Measurements from ENCODE around the gene SHROOM3.
"Not testable (repeated sequence)": the region's sequence is repeated elsewhere in the genome, so short reads cannot be mapped to it uniquely, and the experiment has no call there.

The SHROOM3 gene

DNA sequence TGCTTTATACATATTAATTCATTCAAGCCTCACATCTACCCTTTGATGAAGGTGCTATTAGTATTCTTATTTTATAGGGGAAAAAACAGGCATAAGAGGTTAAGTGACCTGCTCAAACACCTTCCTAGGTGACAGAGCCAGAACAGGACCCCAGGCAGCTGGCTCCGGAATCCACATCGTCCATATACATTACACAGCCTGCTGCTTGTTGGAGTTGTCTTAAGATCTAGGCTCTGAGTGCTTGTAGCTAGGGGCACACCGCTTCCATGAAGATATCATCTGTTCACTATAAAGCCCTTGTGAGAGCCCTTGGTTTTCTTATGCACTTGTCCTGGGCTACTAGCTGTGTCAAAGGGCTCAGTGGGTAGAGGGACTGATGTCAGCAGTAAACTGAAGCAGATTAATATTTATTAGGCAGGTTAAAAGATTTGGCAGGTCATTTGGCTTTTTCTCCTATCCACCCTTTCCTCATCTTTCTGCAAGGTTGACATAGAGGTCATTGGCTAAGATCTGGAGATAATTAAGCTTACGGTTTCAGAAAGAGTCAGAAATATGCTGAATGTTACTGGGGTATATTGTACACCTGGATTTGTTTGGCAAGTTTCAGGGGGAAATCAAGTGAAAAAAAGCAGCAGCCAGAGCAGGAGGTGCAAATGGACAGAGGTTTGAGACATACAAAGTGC, 267.6 kb downstream of the SHROOM3 start:
- no peak for DNase-seq

DNA sequence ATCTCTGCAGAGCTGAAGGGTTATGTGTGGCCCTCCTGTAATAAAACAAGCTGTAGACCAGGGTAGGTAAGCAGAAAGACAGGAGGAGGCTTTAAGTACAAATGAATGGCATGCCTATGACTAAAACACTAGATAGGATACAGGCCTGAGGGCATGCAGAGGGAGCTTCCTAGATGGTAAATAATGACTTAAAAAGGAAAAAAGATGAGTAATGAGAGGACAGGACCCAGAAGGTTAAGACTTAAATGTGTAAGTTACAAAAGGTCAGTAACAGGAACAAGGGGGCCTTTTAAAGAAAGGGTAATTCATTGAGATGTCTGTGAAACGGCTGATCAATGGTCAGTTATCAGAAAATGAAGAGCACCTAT, 268.1 kb downstream of the SHROOM3 start:
- no peak for DNase-seq

DNA sequence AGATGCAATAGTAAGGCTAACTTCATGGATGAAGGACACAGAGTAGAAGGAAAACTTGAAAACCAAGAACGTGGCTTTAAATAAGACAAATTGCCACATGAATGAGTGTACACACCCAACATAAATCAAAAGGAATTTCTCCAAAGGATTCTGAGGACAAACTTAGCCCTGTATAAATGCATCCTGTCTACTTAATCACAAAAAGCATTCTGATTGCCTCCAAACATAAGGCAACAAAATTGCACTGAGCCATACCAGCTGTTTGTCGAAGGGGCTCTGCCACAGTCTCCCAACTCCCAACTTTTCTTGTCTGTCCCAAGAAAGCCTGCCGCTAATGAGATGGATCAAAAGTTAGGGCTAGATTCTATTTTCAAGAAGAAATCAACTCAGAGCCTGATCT, 268.6 kb downstream of the SHROOM3 start:
- DNase-seq, result no peak

DNA sequence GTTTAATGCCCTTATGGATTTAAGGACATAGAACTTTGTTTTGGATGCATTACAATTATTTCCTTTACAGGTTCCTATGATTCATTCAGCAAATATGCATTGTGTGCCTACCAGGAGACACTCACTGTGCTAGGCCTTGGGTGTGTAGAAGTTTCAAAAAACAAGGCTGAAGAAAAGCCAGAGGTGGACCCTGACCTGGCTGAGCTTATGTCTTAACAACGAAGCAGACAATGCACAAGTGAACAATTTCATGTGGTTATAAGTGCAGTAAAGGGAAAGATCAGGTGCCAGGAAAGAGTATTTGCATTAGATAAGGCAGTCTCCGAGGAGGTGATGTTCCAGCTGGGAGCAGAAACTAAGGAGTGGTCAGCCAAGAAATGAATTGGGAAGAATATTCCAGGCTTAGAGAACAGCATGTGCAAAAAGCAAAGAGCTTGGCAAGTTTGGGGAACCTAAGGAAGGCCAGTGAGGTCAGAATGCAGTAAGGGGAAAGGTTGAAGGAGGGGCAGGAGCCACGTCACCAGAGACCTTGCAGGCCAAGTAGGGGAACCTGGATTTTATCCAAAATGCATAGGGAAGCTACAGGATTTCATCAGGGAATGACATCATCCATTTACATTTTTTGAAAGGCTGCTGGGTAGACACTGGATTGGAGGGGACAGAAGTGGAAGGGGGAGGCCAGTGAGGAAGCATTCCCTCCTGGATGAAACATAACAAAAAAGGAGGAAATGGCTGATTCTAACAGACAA, 269.3 kb downstream of the SHROOM3 start:
- peak in 1 of 2 experiments; percentile 1 for DNase-seq

DNA sequence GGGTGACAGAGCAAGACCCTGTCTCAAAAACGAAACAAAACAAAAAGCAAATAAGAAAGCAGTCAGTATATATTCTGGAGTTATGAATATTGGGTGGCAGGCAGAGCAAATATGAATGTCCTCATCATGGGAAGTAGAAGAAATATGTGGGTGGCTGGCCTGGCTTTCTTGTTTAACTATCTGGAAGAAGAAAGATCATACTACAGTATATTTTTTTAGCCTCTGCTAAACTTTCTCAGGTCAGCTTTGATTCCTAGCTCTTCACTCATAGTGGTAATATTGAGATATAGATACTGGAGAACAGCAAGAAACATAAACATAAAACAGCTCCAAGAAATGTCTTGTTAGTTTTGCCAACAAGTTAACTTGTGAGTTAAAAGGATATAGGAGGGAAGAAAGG, 270.4 kb downstream of the SHROOM3 start:
- DNase-seq, result no peak

DNA sequence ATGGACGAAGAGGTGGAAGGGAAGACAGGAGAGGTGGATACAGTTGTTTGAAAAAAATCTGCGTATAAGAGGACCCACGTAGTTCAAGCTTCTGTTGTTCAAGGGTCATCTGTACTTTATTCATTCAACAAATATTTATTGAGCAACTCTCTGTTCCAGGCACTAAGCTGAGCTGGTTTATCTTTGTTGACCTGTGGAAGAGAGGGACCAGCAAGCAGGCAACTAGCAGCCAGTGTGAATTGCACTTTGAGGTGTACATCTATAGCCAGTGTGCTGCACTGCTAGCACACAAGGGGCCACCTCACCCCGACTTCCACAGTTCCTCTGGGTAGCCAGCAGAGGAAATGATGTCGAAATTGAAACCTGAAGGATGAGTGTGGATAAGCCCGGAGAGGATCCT, 271.6 kb downstream of the SHROOM3 start:
- no peak for DNase-seq

DNA sequence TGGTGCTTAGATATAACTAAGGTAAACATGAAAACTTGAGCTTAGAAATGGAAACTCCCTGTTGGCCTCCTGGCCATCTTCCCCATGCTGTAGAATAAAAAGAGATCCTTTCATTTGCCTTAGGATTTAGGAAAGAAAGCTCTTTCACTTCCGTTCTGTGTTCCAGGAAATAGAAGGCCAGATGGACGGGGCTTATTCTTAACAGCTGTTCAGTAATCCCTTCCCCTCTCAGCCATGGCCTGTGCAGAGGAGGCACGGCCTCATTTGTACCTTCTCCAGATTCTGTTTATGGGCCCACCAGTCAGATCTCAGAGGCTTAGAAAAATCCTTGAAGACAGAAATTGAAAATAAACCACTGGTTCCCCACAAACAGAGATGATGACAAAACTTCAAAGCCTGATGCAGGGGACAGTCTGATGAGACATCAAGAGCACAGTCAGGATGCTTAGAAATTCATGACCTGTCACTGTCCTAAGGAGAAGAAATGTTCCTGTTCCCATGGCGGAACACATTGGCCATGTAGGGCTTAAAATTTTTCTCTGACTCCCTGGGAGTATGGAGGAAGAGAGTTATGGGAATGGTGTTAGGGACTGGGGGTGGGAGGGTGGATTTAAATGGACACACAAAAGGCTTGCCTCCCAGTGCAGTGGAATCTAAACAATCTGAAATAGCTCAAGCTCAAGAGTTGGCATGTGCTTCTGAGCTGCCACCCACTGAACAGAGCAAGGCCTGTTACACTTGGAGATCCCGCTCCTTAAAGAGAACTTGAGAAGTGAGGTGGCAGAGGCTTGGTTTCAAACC, 274.1 kb downstream of the SHROOM3 start:
- no peak for DNase-seq

DNA sequence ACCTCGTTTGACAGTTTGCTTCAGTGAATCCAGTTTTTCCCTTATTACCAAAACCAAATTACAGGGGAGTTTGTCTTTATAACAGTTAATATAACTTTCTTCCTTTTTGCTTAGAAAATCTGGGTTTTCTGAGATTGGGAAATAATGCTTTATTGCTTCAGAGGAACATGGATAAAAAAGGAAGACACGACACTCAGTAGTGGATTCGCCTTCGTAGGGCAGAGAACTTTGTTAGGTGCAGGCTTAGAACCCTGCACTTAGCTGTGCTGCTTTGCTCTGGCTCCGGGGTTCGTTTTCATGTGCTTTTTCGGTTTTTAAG, 274.7 kb downstream of the SHROOM3 start:
- DNase-seq, result no peak

DNA sequence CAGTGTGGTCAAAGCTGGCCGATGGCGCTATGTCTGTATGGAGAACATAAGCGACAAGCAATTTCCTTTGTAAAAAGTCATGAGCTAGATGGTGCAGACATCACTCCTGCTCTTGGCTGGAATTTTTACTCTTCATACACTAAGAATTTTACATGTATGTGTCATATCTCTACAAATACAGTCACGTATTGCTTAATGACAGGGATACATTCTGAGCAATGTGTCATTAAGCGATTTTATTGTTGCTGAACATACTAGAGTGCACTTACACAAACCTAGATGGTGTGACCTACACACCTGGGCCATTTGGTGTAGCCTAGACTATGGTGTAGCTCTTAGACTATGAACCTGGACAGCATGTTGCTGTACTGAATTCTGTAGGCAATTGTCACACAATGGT, 277.5 kb downstream of the SHROOM3 start:
- DNase-seq, result no peak

DNA sequence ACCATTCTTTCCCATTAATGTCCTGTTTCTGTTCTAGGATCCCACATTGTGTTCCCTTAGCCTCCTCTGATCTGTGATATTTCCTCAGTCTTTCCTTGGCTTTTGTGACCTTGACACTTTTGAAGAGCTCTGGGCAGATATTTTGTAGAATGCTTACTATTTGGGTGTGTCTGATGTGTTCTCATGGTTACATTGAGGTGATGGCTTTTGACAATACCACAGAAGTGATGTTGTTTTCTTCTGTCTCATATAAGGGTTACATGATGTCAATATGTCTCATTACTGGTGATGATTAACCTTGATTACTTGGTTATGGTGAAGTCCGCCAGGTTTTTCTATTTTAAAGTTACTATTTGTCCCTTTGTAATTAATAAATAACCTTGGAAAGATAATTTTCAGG, 279.2 kb downstream of the SHROOM3 start:
- DNase-seq, result no peak

DNA sequence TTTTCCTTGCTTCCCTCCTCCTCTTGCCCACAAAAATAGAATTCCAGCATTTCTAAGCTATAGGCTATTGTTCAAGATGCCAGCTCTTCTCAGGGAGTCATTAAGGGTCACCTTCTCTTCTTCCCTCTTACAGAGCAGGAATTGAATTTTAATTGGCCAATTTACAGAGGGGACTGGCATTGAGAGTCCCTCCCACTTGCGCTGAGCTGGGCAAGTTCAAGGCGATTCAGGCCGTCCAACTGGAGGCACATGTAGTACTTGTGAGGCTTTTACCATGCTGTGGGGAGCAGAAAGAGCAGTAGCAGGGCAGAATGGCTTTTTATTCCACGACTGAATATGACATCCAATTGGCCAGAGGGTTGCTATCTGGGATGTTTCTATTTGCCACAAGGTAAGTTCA, 281.0 kb downstream of the SHROOM3 start:
- DNase-seq, result no peak

DNA sequence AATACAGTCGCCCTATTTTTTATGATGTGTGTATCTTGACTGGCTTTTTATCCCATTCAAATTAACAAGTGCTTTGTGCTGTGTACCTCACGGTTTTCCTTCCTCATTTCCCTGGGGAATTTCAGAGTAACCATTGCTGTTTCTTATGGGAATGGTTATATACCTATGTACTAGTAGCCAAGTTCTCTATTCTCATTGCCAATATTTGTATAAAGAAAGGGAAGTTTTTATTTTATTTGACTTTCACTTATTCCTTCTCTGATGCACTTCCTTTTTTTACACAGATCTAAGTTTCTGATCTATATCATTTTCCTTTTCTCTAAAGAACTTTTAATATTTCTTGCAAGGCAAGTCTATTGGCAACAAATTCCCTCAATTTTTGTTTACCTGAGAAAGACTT, 281.6 kb downstream of the SHROOM3 start:
- no peak for DNase-seq

DNA sequence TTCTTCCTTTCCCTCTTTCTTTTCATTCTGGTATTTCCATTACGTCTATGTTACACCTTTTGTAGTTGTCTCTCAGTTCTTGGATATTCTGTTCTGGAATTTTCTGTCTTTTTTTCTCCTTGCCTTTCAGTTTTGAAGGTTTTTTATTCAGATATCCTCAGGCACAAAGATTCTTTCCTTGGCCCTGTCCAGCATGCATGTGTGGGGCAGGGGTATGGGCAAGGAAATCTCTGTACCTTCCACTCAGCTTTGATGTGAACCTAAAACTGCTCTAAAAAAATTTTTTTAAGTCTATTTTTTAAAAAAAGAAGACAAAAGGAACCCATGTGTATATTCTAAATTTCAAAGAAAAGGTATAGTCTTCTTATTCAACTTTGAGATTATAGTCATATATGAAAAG, 282.4 kb downstream of the SHROOM3 start:
- DNase-seq, result no peak

DNA sequence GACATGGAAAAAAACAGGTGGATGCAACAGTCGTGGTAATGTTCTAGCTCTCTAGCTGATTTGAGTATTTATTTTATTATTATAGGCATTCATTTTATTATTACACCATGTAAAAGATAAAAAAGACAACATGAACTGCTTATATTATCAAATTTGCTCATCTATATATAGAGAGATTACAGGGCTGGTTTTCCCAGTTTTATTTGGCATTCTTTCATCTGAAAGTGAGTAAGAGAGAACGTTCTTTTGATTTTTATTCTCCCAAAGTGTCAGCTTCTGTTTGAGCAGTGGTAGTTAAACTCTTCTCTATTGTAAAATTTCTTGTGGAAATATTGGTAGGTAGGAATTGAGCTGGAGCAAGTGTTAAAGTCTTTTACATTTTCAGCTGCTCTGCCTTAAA, 283.0 kb downstream of the SHROOM3 start:
- DNase-seq, result no peak

DNA sequence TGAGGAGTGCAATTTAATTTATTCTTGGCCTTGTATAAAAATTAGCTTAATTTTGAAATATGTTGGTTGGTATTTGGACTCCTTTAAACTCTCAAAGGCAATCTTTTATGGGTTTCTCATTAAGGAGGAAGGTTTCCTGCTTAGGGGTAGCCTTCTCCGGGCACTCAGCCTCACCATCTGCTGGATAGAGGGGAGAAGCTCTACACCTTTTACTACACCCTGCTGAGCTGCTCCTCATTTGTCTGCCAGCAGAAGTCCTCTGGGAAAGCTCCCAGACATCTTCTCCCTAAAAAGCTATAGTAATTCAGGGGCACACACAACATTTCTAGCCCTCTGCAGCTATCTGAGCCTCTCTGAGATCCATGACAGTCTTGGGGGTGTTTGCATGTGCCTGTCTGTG, 283.8 kb downstream of the SHROOM3 start:
- no peak for DNase-seq

DNA sequence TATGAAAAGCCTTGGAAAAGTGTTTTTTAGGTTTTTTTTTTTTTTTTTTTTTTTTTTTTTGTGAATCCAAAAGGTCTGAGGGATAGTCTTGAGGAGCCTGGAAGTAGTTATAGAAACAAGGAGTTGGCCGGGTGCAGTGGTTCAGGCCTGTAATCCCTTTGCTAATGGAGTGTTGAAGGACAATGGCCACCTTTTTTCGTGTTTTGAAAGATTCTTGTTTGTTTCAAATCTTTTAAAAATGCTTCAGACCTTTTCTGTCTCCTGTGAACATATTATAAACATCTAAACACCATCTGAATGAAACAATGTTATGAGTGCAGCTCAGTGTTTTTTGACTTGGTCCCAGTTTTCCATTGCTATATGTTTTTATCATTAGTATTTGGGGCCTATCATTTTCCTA, 285.1 kb downstream of the SHROOM3 start:
- DNase-seq, result no peak

DNA sequence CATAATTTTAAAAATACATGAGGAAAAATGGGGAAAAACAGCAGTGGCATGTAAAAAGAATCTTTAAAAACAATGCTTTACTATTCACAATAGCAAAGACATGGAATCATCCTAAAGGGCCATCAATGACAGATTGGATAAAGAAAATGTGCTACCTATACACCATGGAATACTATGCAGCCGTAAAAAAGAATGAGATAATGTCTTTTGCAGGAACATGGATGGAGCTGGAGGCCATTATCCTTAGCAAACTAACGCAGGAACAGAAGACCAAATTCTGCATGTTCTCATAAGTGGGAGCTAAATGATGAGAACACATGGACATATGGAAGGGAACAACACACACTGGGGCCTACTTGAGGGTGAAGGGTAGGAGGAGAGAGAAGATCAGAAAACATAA, 287.1 kb downstream of the SHROOM3 start:
- not testable (repeated sequence) for DNase-seq

DNA sequence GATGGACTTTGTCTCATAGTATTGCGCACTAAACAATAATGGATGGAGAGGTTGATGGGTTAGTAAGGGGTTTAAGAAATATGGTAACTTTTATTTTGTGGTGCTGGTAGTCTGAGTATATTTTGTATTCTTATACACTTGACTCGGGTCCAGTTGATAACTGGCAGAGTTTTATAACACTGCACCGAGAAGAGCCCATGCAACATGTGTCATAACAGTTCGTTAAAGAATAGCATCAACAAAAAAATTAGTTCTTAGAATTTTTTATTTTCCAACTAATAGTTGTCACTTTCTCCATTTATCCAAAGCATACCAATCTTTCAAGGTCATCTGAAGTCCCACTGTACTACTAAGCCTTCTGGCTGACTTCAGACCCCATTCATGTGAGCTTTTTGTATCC, 287.8 kb downstream of the SHROOM3 start:
- no peak for DNase-seq

DNA sequence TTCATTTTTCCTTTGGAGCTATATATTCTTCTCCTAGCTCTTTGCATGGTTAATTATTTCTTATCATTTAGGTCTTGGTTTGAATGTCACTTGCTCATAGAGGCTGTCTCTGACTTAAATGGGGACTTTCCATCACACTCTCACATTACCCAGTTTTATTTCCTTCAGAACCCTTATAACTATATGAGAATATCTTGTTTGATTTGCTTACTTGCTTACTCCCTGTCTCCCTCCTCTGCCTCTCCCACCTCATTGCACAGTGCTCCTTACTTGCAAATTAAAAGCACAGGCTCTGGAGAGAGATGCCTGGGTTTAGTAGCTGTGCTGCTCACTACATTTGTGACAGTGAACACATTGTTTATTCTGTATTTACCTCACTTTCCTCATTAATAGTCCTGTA, 288.3 kb downstream of the SHROOM3 start:
- DNase-seq, result no peak

DNA sequence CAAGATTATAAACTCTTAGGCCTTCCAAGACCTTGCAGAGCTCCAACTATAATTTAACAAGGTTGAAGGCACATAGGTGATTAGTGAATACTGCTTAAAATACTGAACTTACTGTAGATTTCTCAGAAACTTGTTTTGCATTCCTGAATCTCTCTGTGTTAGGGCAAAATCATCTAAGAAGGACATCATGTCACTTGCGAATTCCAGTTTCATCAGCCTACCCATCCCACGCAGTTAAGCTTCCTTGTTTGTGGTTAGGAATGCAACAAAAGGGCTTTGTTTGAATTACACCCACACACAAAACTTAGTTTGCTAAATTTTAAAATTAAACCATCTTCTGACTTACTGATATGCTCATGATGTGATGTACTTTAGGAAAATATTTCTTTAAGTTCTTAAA, 288.9 kb downstream of the SHROOM3 start:
- no peak for DNase-seq

DNA sequence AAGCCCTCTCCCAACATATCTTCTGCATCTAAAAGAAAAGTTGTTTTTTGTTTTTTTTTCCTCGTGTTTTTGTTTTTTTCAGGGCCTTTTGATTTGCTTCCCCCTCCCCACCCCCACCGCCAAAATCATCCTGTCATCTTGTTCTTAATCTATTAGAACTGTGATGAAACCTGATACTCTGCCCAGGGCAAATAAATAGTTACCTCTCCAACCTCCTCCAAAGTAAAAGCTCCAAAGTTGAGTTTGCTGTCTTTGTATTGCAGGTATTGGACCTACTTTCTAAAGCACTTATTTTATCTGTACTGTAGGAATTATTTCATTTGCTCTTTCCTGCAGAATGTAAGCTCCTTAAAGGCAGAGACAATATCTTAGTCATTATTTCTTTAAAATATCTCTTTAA, 290.0 kb downstream of the SHROOM3 start:
- no peak for DNase-seq

DNA sequence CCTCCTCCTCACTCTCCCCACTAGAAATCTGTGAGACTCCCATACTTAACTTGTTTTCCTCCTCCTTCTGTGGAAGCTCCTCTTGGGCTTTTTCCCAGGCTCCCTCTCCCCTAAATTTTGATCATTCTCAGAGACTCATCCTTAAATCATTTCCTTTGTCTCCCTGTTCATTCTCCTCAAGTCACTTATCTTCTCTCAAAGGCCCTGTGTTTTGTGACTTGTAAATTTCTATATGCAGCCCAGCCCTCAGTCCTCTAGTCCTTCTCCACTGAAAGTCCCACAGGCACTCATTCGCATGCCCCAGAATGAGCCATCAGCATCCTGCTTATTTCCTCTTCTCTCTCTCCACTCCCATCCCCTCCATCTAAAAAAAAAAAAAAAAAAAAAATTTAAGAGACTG, 291.1 kb downstream of the SHROOM3 start:
- DNase-seq, result no peak

DNA sequence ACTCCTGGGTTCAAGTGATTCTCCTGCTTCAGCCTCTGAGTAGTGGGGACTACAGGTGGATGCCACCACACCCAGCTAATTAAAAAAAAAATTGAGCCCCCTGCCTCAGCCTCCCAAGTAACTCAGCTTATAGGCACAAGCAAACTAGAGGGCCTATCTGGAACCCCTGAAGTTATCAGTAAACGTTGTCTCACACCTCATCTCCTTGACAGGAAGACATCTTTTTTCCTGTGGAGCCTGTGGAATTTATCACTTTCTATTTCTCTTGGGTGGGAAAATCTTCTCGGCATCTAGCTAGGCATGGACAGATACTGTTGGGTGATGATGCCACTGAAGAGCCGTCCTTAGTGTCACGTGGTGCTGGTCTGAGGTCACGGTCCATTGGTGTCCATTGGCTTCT, 291.6 kb downstream of the SHROOM3 start:
- DNase-seq, result no peak

DNA sequence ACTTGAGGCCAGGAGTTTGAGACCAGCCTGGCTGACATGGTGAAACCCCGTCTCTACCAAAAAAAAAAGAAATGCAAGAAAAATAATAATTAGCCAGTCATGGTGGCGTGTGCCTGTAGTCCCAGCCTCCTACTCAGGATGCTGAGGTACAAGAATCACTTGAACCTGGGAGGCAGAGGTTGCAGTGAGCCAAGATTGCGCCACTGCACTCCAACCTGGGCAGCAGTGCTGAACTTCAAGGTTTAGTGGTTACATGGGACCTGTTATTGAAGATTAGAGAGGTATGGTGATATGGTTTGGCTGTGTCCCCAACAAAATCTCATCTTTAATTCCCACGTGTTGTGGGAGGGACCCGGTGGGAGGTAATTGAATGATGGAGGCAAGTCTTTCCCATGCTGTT, 292.9 kb downstream of the SHROOM3 start:
- not testable (repeated sequence) for DNase-seq

Data from NCI-H2081 (cell line).